Kidney (tissue), 14 donors: ENCODE data around the gene NEURL4. TPM values are rescaled to one million over a fixed set of nuclear protein-coding genes. Genes with fewer than 3 reads are reported as not detected.
A peak's percentile ranks its signal among the peaks of the same experiment; 100 is the strongest.

Experiments used
- DNase-seq, 5 donors: peaks; one replicate each; pipeline ENCODE4 v3.0.0-alpha.2; 2013 to 2020
- FAIRE-seq: peaks from 2 replicates; lab custom pipeline; 2012; peaks lifted over from hg19 to GRCh38; lab: Jason Lieb, UNC
- H3K27ac ChIP-seq, 2 donors: one replicate each; pipeline ENCODE4 v1.7.0; 2013; ENCODE audit warnings: low read depth in 2 of 2, low read length in 2 of 2, inconsistent platforms in 1 of 2
- H3K27me3 ChIP-seq: one replicate; pipeline ENCODE4 v1.7.1; 2013; ENCODE audit warnings: low read length, inconsistent platforms; ENCODE audit not compliant: control insufficient read depth, insufficient read depth
- H3K36me3 ChIP-seq, 3 donors: one replicate each; pipeline versions ENCODE4 v1.7.0 to v1.7.1; 2013; ENCODE audit warnings: low read length in 3 of 3, control low read depth in 1 of 3, inconsistent platforms in 1 of 3; ENCODE audit not compliant: insufficient read depth in 3 of 3, control insufficient read depth in 2 of 3
- H3K4me1 ChIP-seq, 3 donors: one replicate each; pipeline versions ENCODE4 v1.7.0 to v1.7.1; 2013; ENCODE audit warnings: low read length in 3 of 3, inconsistent platforms in 1 of 3, low read depth in 1 of 3; ENCODE audit not compliant: control insufficient read depth in 2 of 3, insufficient read depth in 2 of 3
- H3K4me3 ChIP-seq, 3 donors: one replicate each; pipeline versions ENCODE4 v1.7.0 to v1.8.1; 2013; ENCODE audit warnings: low read length in 3 of 3, control low read depth in 1 of 3, inconsistent platforms in 1 of 3
- H3K9ac ChIP-seq, 3 donors: one replicate each; pipeline versions ENCODE4 v1.7.0 to v1.7.1; 2013; ENCODE audit warnings: low read length in 3 of 3, control low read depth in 1 of 3, inconsistent platforms in 1 of 3
- H3K9me3 ChIP-seq, 3 donors: one replicate each; pipeline versions ENCODE4 v1.7.0 to v1.7.1; 2013; ENCODE audit warnings: low read length in 3 of 3, control low read depth in 1 of 3, inconsistent platforms in 1 of 3; ENCODE audit not compliant: control insufficient read depth in 2 of 3, insufficient read depth in 1 of 3
- CTCF ChIP-seq: IDR thresholded peaks from 3 replicates; pipeline ENCODE4 v1.5.1; 2012; ENCODE audit warnings: mild to moderate bottlenecking, moderate library complexity, borderline replicate concordance; ENCODE audit not compliant: insufficient read depth; ENCODE audit errors: extremely low read depth
- intact Hi-C: fragments of 100-400 bp; cut with DNase I; formaldehyde crosslinking; loops from one replicate; pipeline ENCODE4 v1.11.1; 2022
- polyA plus RNA-seq: library from polyadenylated mRNA; stranded (reverse); fragments of 350-450 nt; fragmentation: Illumina TruSeq; extraction: RNeasy Lipid Tissue Mini Kit (QIAGEN cat#74804); gene quantifications from one replicate; pipeline ENCODE4 v1.2.3, GENCODE V29; 2014; ENCODE audit warnings: low read depth, low replicate concordance; ENCODE audit not compliant: insufficient read depth
- total RNA-seq: library from RNA; stranded (reverse); fragmentation: NEBNext Ultra II Directional; extraction: Animal tissue kit (Norgen Biotek cat#: 25700); gene quantifications from one replicate; pipeline ENCODE4 v1.2.1, GENCODE V29; 2021
- donor health status: control.
- donor health status: control.
- donor health status: control.
- donor health status: control.
- donor health status: control.
- donor health status: DM: yes; HTN: yes; CAD: no.
- donor health status: Normal renal cell carcinoma (clear cell type).

NEURL4 gene
- total and polyA plus RNA-seq, 2 donors from 2014 or later = 21.2 to 44.7 TPM

DNA sequence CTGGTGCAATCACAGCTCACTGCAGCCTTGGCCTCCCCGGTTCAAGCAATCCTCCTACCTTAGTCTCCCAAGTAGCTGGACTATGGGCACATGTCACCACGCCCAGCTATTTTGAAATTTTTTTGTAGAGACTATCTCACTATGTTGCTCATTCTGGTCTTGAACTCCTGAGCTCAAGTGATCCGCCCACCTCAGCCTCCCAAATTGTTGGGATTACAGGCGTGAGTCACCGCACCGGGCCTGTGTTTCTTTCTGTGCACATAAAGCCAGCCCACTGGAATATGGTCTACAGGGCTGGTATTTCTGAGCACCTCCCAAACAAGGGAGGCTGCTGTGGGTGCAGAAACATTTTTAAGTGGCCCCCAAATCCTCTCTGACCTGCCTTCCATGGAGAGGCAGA is 34.2 kb upstream of the NEURL4 start:
- Histone ChIP-seq H3K36me3 (no peaks in the 10 kb centered on the region), H3K9ac (no peak overlapping the region), H3K27me3 (no peaks in the 10 kb centered on the region), H3K4me1 (no peaks in the 10 kb centered on the region), H3K27ac (no peak overlapping the region), H3K9me3 (no peaks in the 10 kb centered on the region), H3K4me3 (no peak overlapping the region)
- no peak for FAIRE-seq
- no peak for TF ChIP-seq CTCF
- intact Hi-C loops = no loop called here
- peak in 1 of 5 donors; percentile 41 for DNase-seq

DNA sequence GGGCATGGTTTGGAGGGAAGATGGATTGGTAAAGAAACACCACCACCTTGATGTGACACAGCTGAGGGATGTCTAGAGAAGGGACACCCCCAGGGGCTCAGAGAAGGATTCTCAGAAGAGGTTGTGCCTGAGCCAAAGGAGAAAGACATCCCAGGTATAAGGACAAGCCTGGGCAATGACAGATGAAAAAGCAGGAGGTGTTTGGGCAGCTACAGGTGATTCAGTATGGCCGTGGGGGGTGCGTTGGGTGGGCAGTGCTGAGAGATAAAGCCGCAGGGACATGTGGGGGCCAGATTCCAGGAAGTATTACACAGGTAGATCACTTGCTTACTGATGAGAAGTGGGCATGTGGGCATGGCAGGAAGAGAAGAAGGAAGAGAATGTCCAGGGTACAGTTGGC is 32.8 kb upstream of the NEURL4 start:
- Histone ChIP-seq H3K4me1 (no peaks in the 10 kb centered on the region), H3K9me3 (no peaks in the 10 kb centered on the region), H3K27ac (no peak overlapping the region), H3K4me3 (no peak overlapping the region), H3K36me3 (no peaks in the 10 kb centered on the region), H3K27me3 (no peaks in the 10 kb centered on the region), H3K9ac (no peak overlapping the region)
- FAIRE-seq = no peak
- no peak for DNase-seq
- intact Hi-C loops = no loop called here
- no peak for TF ChIP-seq CTCF

DNA sequence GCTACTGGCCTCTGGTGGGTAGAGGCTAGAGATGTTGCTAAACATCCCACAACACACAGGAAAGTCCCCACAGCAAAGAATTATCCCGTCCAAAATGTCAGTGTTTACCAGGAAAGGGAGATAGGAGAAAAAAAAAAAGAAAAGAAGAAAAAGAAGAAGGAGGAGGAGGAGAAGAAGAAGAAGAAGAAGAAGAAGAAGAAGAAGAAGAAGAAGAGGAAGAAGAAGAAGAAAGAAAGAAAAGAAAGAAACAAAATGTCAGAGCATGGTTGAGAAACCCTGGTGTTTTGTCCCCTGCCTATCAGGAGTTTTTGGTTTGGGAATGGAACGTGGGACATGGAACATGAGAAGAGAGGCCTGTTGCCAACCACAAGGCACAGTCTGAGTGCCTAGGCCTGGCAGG is 28.2 kb upstream of the NEURL4 start:
- no peaks in the 10 kb centered on the region for H3K27me3 ChIP-seq
- H3K4me3 ChIP-seq = no peak overlapping the region
- H3K36me3 ChIP-seq = no peaks in the 10 kb centered on the region
- no peak for TF ChIP-seq CTCF
- intact Hi-C loops = no loop called here
- peaks cover 0 to 16% (median 8%) of the 10 kb centered on the region in 3 donors for H3K4me1 ChIP-seq
- DNase-seq (no peak), FAIRE-seq (no peak)
- H3K27ac ChIP-seq = no peak overlapping the region
- H3K9ac ChIP-seq = no peak overlapping the region
- H3K9me3 ChIP-seq = no peaks in the 10 kb centered on the region

DNA sequence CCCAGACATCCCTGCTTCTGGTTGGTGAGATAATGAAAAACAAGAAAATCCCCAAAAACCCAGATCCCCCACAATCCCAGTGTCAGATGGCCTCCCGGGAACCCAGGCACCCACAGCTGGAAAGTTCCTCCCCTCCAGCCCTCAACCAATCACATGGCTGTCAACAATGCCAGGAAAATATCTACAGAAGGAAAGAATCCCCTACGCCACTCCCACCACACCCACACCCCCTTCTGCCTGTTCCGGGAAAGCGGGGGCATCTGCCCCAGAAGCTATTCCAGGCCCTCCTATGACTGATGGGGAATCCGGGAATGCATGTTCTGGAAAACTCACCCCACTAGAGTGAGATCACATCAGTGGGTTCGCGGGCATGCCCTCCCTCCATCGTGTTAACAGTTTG is 27.6 kb upstream of the NEURL4 start:
- no peak overlapping the region for H3K4me3 ChIP-seq
- no peaks in the 10 kb centered on the region for H3K27me3 ChIP-seq
- TF ChIP-seq CTCF = no peak
- no peak overlapping the region for H3K9ac ChIP-seq
- no peak for DNase-seq
- no peaks in the 10 kb centered on the region for H3K9me3 ChIP-seq
- FAIRE-seq = no peak
- intact Hi-C loops = no loop called here
- H3K36me3 ChIP-seq = no peaks in the 10 kb centered on the region
- H3K27ac ChIP-seq = no peak overlapping the region
- H3K4me1 ChIP-seq = peaks cover 0 to 17% (median 9%) of the 10 kb centered on the region in 3 donors
